T-cell (primary cell): ENCODE data around the gene CEACAM20. TPM values are rescaled to one million over a fixed set of nuclear protein-coding genes. Genes with fewer than 3 reads are reported as not detected.

Experiments used
- ATAC-seq, 4 experiments: fragments of 200-7000 bp in 3 of 4; fragments of 150-1000 bp in 1 of 4; cut with Tn5 transposase; replicated peaks in 1 of 4; 1 replicate in 3 of 4; 2 replicates in 1 of 4; pipeline ENCODE4 v1.10.0; 2021; ENCODE audit warnings: moderate library complexity in 3 of 4, mild to moderate bottlenecking in 2 of 4, moderate number of reproducible peaks in 1 of 4
- CTCF ChIA-PET, 2 donors: fragments of 300-600 bp; sonication (Branson Sonifier 250); formaldehyde crosslinking; loops; one replicate each; lab custom pipeline; 2022; ENCODE audit warnings: antibody characterized with exemption in 2 of 2; lab: Charles Lee
- POLR2A ChIA-PET, 2 donors: fragments of 300-600 bp; sonication (Branson Sonifier 250); formaldehyde crosslinking; loops; one replicate each; lab custom pipeline; 2022; ENCODE audit warnings: antibody characterized with exemption in 2 of 2; lab: Charles Lee
- DNase-seq, 35 experiments: peaks; one replicate each; pipeline versions ENCODE4 v3.0.0 to v3.0.0-alpha.2; 2013 to 2023
- H3K27ac ChIP-seq: one replicate; pipeline ENCODE4 v1.5.1; 2013; ENCODE audit warnings: low read length
- H3K27me3 ChIP-seq, 2 experiments: replicated peaks in 1 of 2; 1 replicate in 1 of 2; 2 replicates in 1 of 2; pipeline versions ENCODE4 v1.6.1 to v1.7.0; 2013; ENCODE audit warnings: low read length in 1 of 2, mixed read lengths in 1 of 2; ENCODE audit not compliant: control insufficient read depth in 2 of 2, insufficient read depth in 2 of 2; ENCODE audit errors: extremely low read depth in 1 of 2
- H3K36me3 ChIP-seq, 2 donors: 1 replicate in 1 of 2; 2 replicates in 1 of 2; pipeline versions ENCODE4 v1.6.1 to v1.7.0; 2013; ENCODE audit warnings: low read length in 1 of 2; ENCODE audit not compliant: control insufficient read depth in 2 of 2, insufficient read depth in 1 of 2; ENCODE audit errors: extremely low read depth in 1 of 2
- H3K4me1 ChIP-seq, 2 experiments: 1 replicate in 1 of 2; 2 replicates in 1 of 2; pipeline versions ENCODE4 v1.6.1 to v1.7.0; 2013; ENCODE audit warnings: low read length in 2 of 2, mixed read lengths in 1 of 2; ENCODE audit not compliant: insufficient read depth in 2 of 2, control insufficient read depth in 1 of 2; ENCODE audit errors: extremely low read depth in 1 of 2
- H3K4me3 ChIP-seq, 2 donors: 1 replicate in 1 of 2; 2 replicates in 1 of 2; pipeline versions ENCODE4 v1.5.1 to v1.7.0; 2013; ENCODE audit warnings: mild to moderate bottlenecking in 2 of 2, low read length in 1 of 2, moderate library complexity in 1 of 2; ENCODE audit not compliant: control insufficient read depth in 1 of 2; ENCODE audit errors: extremely low read depth in 1 of 2
- H3K9me3 ChIP-seq: 2 replicates; pipeline ENCODE4 v1.7.0; 2013
- H3K27ac Mint-ChIP-seq, 2 donors: one replicate each; pipeline ENCODE4 v1.8.0; 2020 to 2021; ENCODE audit warnings: mild to moderate bottlenecking in 2 of 2, mixed read lengths in 2 of 2
- H3K27me3 Mint-ChIP-seq, 2 donors: one replicate each; pipeline ENCODE4 v1.8.0; 2021 to 2022; ENCODE audit warnings: mixed read lengths in 2 of 2
- H3K36me3 Mint-ChIP-seq: one replicate; pipeline ENCODE4 v1.8.0; 2021; ENCODE audit warnings: mixed read lengths
- H3K4me1 Mint-ChIP-seq, 3 donors: one replicate each; pipeline ENCODE4 v1.8.0; 2020 to 2022; ENCODE audit warnings: mixed read lengths in 3 of 3, mild to moderate bottlenecking in 1 of 3
- H3K4me3 Mint-ChIP-seq, 3 donors: one replicate each; pipeline ENCODE4 v1.8.0; 2020 to 2022; ENCODE audit warnings: mild to moderate bottlenecking in 3 of 3, mixed read lengths in 3 of 3, moderate library complexity in 3 of 3
- H3K9me3 Mint-ChIP-seq, 3 donors: one replicate each; pipeline ENCODE4 v1.8.0; 2020 to 2022; ENCODE audit warnings: mixed read lengths in 3 of 3
- WGBS: methylation state at CpG from one replicate; pipeline ENCODE4 v1.1.5; 2013; ENCODE audit warnings: missing lambda C conversion rate; ENCODE audit not compliant: insufficient coverage; 5-methylcytosine and 5-hydroxymethylcytosine counted together
- total RNA-seq, 35 experiments: library from RNA in 6 of 35; stranded (reverse) in 6 of 35; fragments of 120-200 nt in 1 of 35; gene quantifications; one replicate each; pipeline versions ENCODE4 v1.2.1 to v1.2.4 and lab custom pipeline; 2013 to 2026

Gene CEACAM20
- total RNA-seq, 5 donors from 2014 or later (not counting 1 experiment from before 2014, with no cell fraction given) = not detected

- Histone ChIP-seq H3K27ac (no peak overlapping the region), H3K27me3 (peaks cover 0 to 16% of the 10 kb centered on the region in 2 experiments), H3K9me3 (peaks cover 2% of the 10 kb centered on the region), H3K4me3 (no peak overlapping the region), H3K36me3 (no peaks in the 10 kb centered on the region), H3K4me1 (no peaks in the 10 kb centered on the region)
- Mint-ChIP-seq H3K36me3 (peaks cover 7% of the 10 kb centered on the region), H3K9me3 (peaks cover 27 to 50% (median 28%) of the 10 kb centered on the region in 3 donors), H3K4me1 (no peaks in the 10 kb centered on the region), H3K27ac (no peak overlapping the region), H3K4me3 (no peak overlapping the region), H3K27me3 (peaks cover 39 to 49% of the 10 kb centered on the region in 2 donors)
- ChIA-PET CTCF (no interaction called here), POLR2A (no interaction called here)
- no peak for ATAC-seq
- no peak for DNase-seq
Observed at GRCh38 chr19:44509478-44509877, 20.0 kb downstream of the CEACAM20 start.

DNA sequence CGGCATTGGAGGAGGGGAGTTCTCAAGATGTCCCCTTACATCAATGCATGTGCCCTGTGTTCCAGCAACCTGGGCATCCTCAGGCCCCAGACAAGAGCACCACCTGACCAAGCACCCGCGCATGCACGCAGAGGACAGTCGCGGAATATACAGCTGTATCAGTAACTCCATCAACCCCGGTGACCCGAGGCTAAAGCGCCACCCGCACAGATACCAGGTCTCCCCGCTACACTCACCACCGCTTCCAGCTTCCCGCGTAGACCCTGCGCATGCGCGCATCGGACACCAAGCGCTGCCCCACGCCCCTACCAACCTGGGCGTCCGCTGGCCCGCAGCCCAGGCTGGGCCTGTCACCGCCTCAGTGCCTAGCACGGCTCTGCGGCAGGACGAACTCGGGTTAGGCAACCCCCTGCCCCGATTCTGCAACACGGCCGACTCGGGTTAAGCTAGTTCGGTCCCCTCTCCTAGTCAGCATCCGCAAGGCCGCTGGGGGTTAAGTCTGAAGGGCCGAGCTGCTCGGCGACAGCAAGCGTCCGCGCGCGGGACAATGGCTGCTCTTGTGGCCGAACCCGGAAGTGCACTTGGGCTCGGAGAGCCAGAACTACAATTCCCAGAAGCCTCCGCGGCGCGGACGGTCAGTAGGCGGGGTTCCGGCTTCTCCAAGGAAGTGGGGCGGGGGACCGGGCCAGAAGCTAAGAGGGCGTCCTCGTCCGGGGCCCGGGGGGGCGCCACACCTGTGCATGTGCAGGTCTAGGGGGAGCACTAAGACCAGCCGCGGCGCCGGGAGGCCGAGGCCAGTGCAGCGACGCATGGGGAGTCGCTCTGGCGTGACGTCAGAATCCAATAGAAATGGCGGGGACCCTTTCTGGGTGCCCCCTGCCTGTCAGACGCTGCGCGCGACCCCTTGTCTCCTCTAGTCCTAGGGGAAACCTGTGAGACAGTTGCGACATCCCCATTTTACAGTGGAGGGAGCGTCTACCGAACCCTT is 29.2 kb downstream of the CEACAM20 start, which contains the start of gene ZNF180:
ZNF180 (minus strand) TSS at position 561 of the 988 bp plus-strand sequence. CDS start 3,188 bp downstream, outside the sequence.
- Mint-ChIP-seq H3K9me3 (peaks cover 21 to 45% (median 24%) of the 10 kb centered on the region in 3 donors), H3K27me3 (peaks cover 3 to 10% of the 10 kb centered on the region in 2 donors), H3K4me1 (peaks cover 32 to 44% (median 41%) of the 10 kb centered on the region in 3 donors), H3K4me3 (peak within 1 kb of the TSS; percentile 92 to 99 (median 95)), H3K36me3 (peaks cover 50% of the 10 kb centered on the region), H3K27ac (peak within 1 kb of the TSS; percentile 90 to 92)
- no peaks in the 10 kb centered on the region for H3K27me3 ChIP-seq
- POLR2A ChIA-PET = interaction anchor here in 1 of 2 donors (0.7 kb wide), 1 partner anchor 24 kb away, joined by 3 read pairs; no protein-coding TSS in a partner anchor
- ATAC-seq (peak; percentile 93 to 94 (median 93)), DNase-seq (peak; percentile 87 to 96 (median 94))
- peaks cover 5 to 22% of the 10 kb centered on the region in 2 donors for H3K36me3 ChIP-seq
- peak within 1 kb of the TSS; percentile 83 for H3K27ac ChIP-seq
- H3K9me3 ChIP-seq = peaks cover 2% of the 10 kb centered on the region
- CTCF ChIA-PET = interaction anchor here (0.6 to 1.1 kb wide), 4 partner anchors 15 to 565 kb away, joined by 3 to 7 read pairs (median 4); partner anchors contain the start of genes ZNF227 (in 1 of the 2) and ZNF45 (in 1 of the 2)
- H3K4me3 ChIP-seq = peak within 1 kb of the TSS; percentile 98 to 100
- WGBS = under 1% methylated on average over 70 of the region's 78 CpGs
- peaks cover 9 to 34% of the 10 kb centered on the region in 2 experiments for H3K4me1 ChIP-seq

- CTCF ChIA-PET = interaction anchor here in 1 of 2 donors (0.7 to 1.1 kb wide), 2 partner anchors 287 to 405 kb away, joined by 3 to 7 read pairs; partner anchors contain the start of genes ZNF224 and ZNF227
- H3K9me3 Mint-ChIP-seq = peaks cover 23 to 49% (median 27%) of the 10 kb centered on the region in 3 donors
- Histone ChIP-seq H3K27me3 (no peaks in the 10 kb centered on the region), H3K27ac (peak overlapping the region; percentile 83), H3K9me3 (peaks cover 2% of the 10 kb centered on the region), H3K4me3 (peak overlapping the region; percentile 98 to 100), H3K4me1 (peaks cover 9 to 34% of the 10 kb centered on the region in 2 experiments), H3K36me3 (peaks cover 8 to 28% of the 10 kb centered on the region in 2 donors)
- ATAC-seq (no peak), DNase-seq (no peak)
- POLR2A ChIA-PET = no interaction called here
- H3K4me3 Mint-ChIP-seq = peak overlapping the region; percentile 92 to 99 (median 95)
- peaks cover 36 to 49% (median 46%) of the 10 kb centered on the region in 3 donors for H3K4me1 Mint-ChIP-seq
- H3K27me3 Mint-ChIP-seq = peaks cover 0 to 7% of the 10 kb centered on the region in 2 donors
- peaks cover 55% of the 10 kb centered on the region for H3K36me3 Mint-ChIP-seq
- peak overlapping the region; percentile 90 to 92 for H3K27ac Mint-ChIP-seq
- 39% methylated on average over 2 of the region's 6 CpGs for WGBS
Observed at GRCh38 chr19:44499559-44499958, 29.9 kb downstream of the CEACAM20 start.

DNA sequence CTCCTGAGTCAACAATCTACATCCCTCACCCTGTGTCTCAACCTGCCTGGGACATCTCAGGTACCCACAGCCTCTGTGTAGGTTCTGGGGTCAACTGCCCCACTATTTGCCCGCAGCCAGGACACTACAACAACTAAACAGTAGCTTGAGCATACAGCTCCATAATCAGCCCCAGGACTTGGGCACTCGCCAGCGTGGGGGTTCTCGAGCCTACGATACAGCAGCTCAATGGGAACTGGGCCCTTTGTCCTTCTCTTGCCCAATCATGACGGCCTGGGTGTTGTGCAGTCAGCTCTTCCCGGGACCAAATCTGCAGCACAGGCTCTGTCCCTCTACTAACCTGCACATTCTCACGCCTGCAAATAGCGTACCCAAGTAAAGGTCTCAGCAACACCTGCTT is 30.5 kb downstream of the CEACAM20 start:
- Histone ChIP-seq H3K9me3 (peaks cover 2% of the 10 kb centered on the region), H3K4me1 (peaks cover 9 to 34% of the 10 kb centered on the region in 2 experiments), H3K36me3 (peaks cover 12 to 33% of the 10 kb centered on the region in 2 donors), H3K27me3 (no peaks in the 10 kb centered on the region), H3K27ac (no peak overlapping the region), H3K4me3 (peak overlapping the region; percentile 98 to 100)
- Mint-ChIP-seq H3K36me3 (peaks cover 61% of the 10 kb centered on the region), H3K4me1 (peaks cover 36 to 49% (median 46%) of the 10 kb centered on the region in 3 donors), H3K9me3 (peaks cover 23 to 50% (median 30%) of the 10 kb centered on the region in 3 donors), H3K27ac (peak overlapping the region in 1 of 2 donors; percentile 28), H3K4me3 (peak overlapping the region; percentile 92 to 99 (median 95)), H3K27me3 (peaks cover 0 to 3% of the 10 kb centered on the region in 2 donors)
- DNase-seq (no peak), ATAC-seq (no peak)
- ChIA-PET POLR2A (no interaction called here), CTCF (interaction anchor here in 1 of 2 donors (0.7 to 1.1 kb wide), 2 partner anchors 287 to 404 kb away, joined by 3 to 7 read pairs; partner anchors contain the start of genes ZNF224 and ZNF227)
- WGBS = over 99% methylated on average over 9 of the region's 9 CpGs

GRCh38 chr19:44496711-44497110 is 32.8 kb downstream of the CEACAM20 start:
- WGBS = no CpG with 5 or more reads among the region's 1 CpG
- H3K4me3 Mint-ChIP-seq = peak overlapping the region in 2 of 3 donors; percentile 10 to 37
- H3K4me1 Mint-ChIP-seq = peaks cover 41 to 53% (median 46%) of the 10 kb centered on the region in 3 donors
- Histone ChIP-seq H3K4me3 (no peak overlapping the region), H3K9me3 (peaks cover 9% of the 10 kb centered on the region), H3K27me3 (no peaks in the 10 kb centered on the region), H3K4me1 (peaks cover 9 to 34% of the 10 kb centered on the region in 2 experiments), H3K36me3 (peaks cover 25 to 56% of the 10 kb centered on the region in 2 donors), H3K27ac (no peak overlapping the region)
- peaks cover 84% of the 10 kb centered on the region for H3K36me3 Mint-ChIP-seq
- DNase-seq (no peak), ATAC-seq (no peak)
- no peaks in the 10 kb centered on the region for H3K27me3 Mint-ChIP-seq
- peaks cover 27 to 64% (median 45%) of the 10 kb centered on the region in 3 donors for H3K9me3 Mint-ChIP-seq
- POLR2A ChIA-PET = interaction anchor here in 1 of 2 donors (0.6 kb wide), 1 partner anchor 793 kb away, joined by 3 read pairs; no protein-coding TSS in a partner anchor
- H3K27ac Mint-ChIP-seq = no peak overlapping the region
- CTCF ChIA-PET = no interaction called here
